ENCODE measurements around the gene SLC9A8. TPM values are rescaled to one million over a fixed set of nuclear protein-coding genes. Genes with fewer than 3 reads are reported as not detected.

The SLC9A8 gene
- total and polyA plus RNA-seq, 9 of the 15 experiments (the other 6 are each of a cell fraction or from before 2014, with no cell fraction given): 0.56 to 9.7 (median 5.0) TPM

- TF ChIP-seq ZNF407 (IDR thresholded peaks at IDR 0.05; ENCODE audit: low read depth) (peak; percentile 10; the same call in 1 of the 2 replicates), BRF1 (IDR thresholded peaks at IDR 0.05; ENCODE audit: borderline replicate concordance, extremely low read depth, insufficient read length) (no peak), PHTF2 (CRISPR knock-in tag; IDR thresholded peaks at IDR 0.05) (no peak), PKNOX1 (IDR thresholded peaks at IDR 0.05) (peak; percentile 63), CBFA2T2 (conservative IDR thresholded peaks at IDR 0.05) (peak; percentile 81), SMARCE1 (IDR thresholded peaks at IDR 0.05) (peak; percentile 37; the same call in 1 of the 2 replicates), TBP (optimal IDR thresholded peaks at IDR 0.05; ENCODE audit: low read depth, low read length) (peak; percentile 0), TCF3 (CRISPR knock-in tag; IDR thresholded peaks at IDR 0.05) (peak; percentile 74), L3MBTL2 (IDR thresholded peaks at IDR 0.05) (no peak), FOXJ2 (tag; IDR thresholded peaks at IDR 0.05) (0 out of 2 replicates have a peak, but pooled peaks have one; percentile 51), MBD2 (IDR thresholded peaks at IDR 0.05; ENCODE audit: borderline replicate concordance, low read depth) (no peak), HDAC6 (IDR thresholded peaks at IDR 0.05; ENCODE audit: low read depth, low read length) (no peak), CC2D1A (IDR thresholded peaks at IDR 0.05) (no peak), NCOR1 (IDR thresholded peaks at IDR 0.05) (peak; percentile 52; the same call in 1 of the 2 replicates), SMAD3 (CRISPR knock-in tag; conservative IDR thresholded peaks at IDR 0.05) (no peak), BACH1 (tag; IDR thresholded peaks at IDR 0.05) (no peak)
Observed at GRCh38 chr20:49916146-49917002, 103.7 kb downstream of the SLC9A8 start (continued).

Data from K562 (cell line).